PC-3 (cell line): ENCODE results near the gene GSK3B.

Experiments used
- EZH2 ChIP-seq: fragments of 300-600 bp; sonication (generic); IDR thresholded peaks from one replicate; pipeline ENCODE4 v1.6.1; 2017; ENCODE audit warnings: antibody characterized with exemption, mild to moderate bottlenecking, low read length; ENCODE audit not compliant: unreplicated experiment
- TF ChIP-seq, protein P1 (sequence below): fragments of 300-600 bp; sonication (generic); conservative IDR thresholded peaks from 2 replicates; pipeline ENCODE4 v1.5.1; 2017; ENCODE audit warnings: antibody characterized with exemption, low read depth, mild to moderate bottlenecking, low read length

DNA sequence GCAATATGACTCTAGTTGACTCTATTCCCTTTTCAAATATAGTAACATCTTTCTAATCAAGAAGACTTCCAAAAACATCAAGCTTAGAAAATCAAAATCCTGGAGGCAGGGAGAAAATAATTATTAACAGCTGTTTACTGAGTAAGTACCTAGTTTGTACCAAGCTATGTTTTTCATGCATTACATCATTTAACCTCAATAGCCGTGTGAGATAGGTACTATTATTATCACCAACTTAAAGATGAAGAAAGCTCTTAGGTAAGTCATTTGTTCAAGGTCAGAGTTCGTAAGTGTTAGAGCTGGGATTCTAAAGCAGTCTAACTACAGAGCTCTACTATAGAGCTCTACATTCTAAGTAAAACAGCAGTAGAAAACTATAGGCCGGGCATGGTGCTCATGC is 41.6 kb downstream of the GSK3B start:
- TF ChIP-seq, protein P1, sequence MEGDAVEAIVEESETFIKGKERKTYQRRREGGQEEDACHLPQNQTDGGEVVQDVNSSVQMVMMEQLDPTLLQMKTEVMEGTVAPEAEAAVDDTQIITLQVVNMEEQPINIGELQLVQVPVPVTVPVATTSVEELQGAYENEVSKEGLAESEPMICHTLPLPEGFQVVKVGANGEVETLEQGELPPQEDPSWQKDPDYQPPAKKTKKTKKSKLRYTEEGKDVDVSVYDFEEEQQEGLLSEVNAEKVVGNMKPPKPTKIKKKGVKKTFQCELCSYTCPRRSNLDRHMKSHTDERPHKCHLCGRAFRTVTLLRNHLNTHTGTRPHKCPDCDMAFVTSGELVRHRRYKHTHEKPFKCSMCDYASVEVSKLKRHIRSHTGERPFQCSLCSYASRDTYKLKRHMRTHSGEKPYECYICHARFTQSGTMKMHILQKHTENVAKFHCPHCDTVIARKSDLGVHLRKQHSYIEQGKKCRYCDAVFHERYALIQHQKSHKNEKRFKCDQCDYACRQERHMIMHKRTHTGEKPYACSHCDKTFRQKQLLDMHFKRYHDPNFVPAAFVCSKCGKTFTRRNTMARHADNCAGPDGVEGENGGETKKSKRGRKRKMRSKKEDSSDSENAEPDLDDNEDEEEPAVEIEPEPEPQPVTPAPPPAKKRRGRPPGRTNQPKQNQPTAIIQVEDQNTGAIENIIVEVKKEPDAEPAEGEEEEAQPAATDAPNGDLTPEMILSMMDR: no peak
- TF ChIP-seq EZH2: no peak
